Endothelial cell (in vitro differentiated cells): ENCODE data around the gene DST. TPM values are rescaled to one million over a fixed set of nuclear protein-coding genes. Genes with fewer than 3 reads are reported as not detected.

ENCODE experiments used
- DNase-seq: peaks from one replicate; pipeline ENCODE4 v3.0.0; 2021; ENCODE audit warnings: low spot score
- H3K27ac Mint-ChIP-seq: one replicate; pipeline ENCODE4 v1.8.0; 2021; ENCODE audit warnings: mixed read lengths, inconsistent platforms; ENCODE audit not compliant: unreplicated experiment
- H3K27me3 Mint-ChIP-seq: one replicate; pipeline ENCODE4 v1.8.0; 2021; ENCODE audit warnings: mild to moderate bottlenecking, moderate library complexity, mixed read lengths, inconsistent platforms; ENCODE audit not compliant: unreplicated experiment
- H3K36me3 Mint-ChIP-seq: one replicate; pipeline ENCODE4 v1.8.0; 2021; ENCODE audit warnings: mild to moderate bottlenecking, low read depth, mixed read lengths, inconsistent platforms; ENCODE audit not compliant: unreplicated experiment
- H3K4me1 Mint-ChIP-seq: one replicate; pipeline ENCODE4 v1.8.0; 2021; ENCODE audit warnings: mild to moderate bottlenecking, mixed read lengths, inconsistent platforms; ENCODE audit not compliant: unreplicated experiment
- H3K4me3 Mint-ChIP-seq: one replicate; pipeline ENCODE4 v1.8.0; 2021; ENCODE audit warnings: mild to moderate bottlenecking, mixed read lengths, inconsistent platforms; ENCODE audit not compliant: unreplicated experiment
- H3K9me3 Mint-ChIP-seq: one replicate; pipeline ENCODE4 v1.8.0; 2021; ENCODE audit warnings: mixed read lengths, inconsistent platforms; ENCODE audit not compliant: unreplicated experiment
- CTCF ChIP-seq: fragments of 200-600 bp; sonication (generic); IDR thresholded peaks from one replicate; pipeline ENCODE4 v1.5.0; 2021; ENCODE audit warnings: antibody characterized with exemption; ENCODE audit not compliant: unreplicated experiment
- total RNA-seq: library from RNA; stranded (reverse); fragmentation: NEBNext Ultra II Directional; extraction: Animal tissue kit (Norgen Biotek cat#: 25700); gene quantifications from one replicate; pipeline ENCODE4 v1.2.1, GENCODE V29; 2021; ENCODE audit not compliant: unreplicated experiment

The DST gene
- total RNA-seq, 1 donor from 2014 or later: 284 TPM

GRCh38 chr6:56528412-56528841 is 114.3 kb downstream of the DST start:
- no peak for TF ChIP-seq CTCF
- no peak overlapping the region for H3K27ac Mint-ChIP-seq
- DNase-seq: no peak
- H3K4me3 Mint-ChIP-seq: no peak overlapping the region
- H3K4me1 Mint-ChIP-seq: peaks cover 13% of the 10 kb centered on the region
- peaks cover 28% of the 10 kb centered on the region for H3K36me3 Mint-ChIP-seq
- H3K9me3 Mint-ChIP-seq: no peaks in the 10 kb centered on the region
- no peaks in the 10 kb centered on the region for H3K27me3 Mint-ChIP-seq

GRCh38 chr6:56527934-56528333 is 114.8 kb downstream of the DST start:
- Mint-ChIP-seq H3K4me1 (peaks cover 13% of the 10 kb centered on the region), H3K27me3 (no peaks in the 10 kb centered on the region), H3K27ac (no peak overlapping the region), H3K36me3 (peaks cover 28% of the 10 kb centered on the region), H3K4me3 (no peak overlapping the region), H3K9me3 (no peaks in the 10 kb centered on the region)
- no peak for TF ChIP-seq CTCF
- no peak for DNase-seq

GRCh38 chr6:56526860-56527544 is 115.7 kb downstream of the DST start:
- Mint-ChIP-seq H3K36me3 (peaks cover 25% of the 10 kb centered on the region), H3K4me1 (peaks cover 21% of the 10 kb centered on the region), H3K9me3 (no peaks in the 10 kb centered on the region), H3K27me3 (no peaks in the 10 kb centered on the region), H3K4me3 (peak overlapping the region; percentile 29), H3K27ac (no peak overlapping the region)
- TF ChIP-seq CTCF: no peak
- DNase-seq: no peak

GRCh38 chr6:56525974-56526789 is 116.5 kb downstream of the DST start:
- no peak for TF ChIP-seq CTCF
- H3K4me1 Mint-ChIP-seq: peaks cover 29% of the 10 kb centered on the region
- no peaks in the 10 kb centered on the region for H3K27me3 Mint-ChIP-seq
- H3K36me3 Mint-ChIP-seq: peaks cover 25% of the 10 kb centered on the region
- no peak for DNase-seq
- no peaks in the 10 kb centered on the region for H3K9me3 Mint-ChIP-seq
- no peak overlapping the region for H3K4me3 Mint-ChIP-seq
- H3K27ac Mint-ChIP-seq: no peak overlapping the region
